Measurements from ENCODE around the gene KIRREL1. TPM values are rescaled to one million over a fixed set of nuclear protein-coding genes. Genes with fewer than 3 reads are reported as not detected.

KIRREL1 gene
- total RNA-seq, 3 donors from 2014 or later: 3.4 to 29.5 (median 13.5) TPM

- Histone ChIP-seq H3K9me3 (no peaks in the 10 kb centered on the region), H3K4me3 (no peak overlapping the region), H3K4me1 (ENCODE audit: low read depth) (no peaks in the 10 kb centered on the region), H3K36me3 (ENCODE audit: low read depth) (no peaks in the 10 kb centered on the region)
- no peak for TF ChIP-seq CTCF (IDR thresholded peaks at IDR 0.05)
- intact Hi-C loops (cut with DNase I, micrococcal nuclease): no loop called here
- DNase-seq (no peak), ATAC-seq (no peak)
Measured at GRCh38 chr1:158077411-158078256, 84.2 kb downstream of the KIRREL1 start.

GRCh38 chr1:158078569-158079080, 85.2 kb downstream of the KIRREL1 start:
- intact Hi-C loops (cut with DNase I, micrococcal nuclease): no loop called here
- H3K4me1 ChIP-seq (ENCODE audit: low read depth): no peaks in the 10 kb centered on the region
- ATAC-seq: no peak
- no peaks in the 10 kb centered on the region for H3K9me3 ChIP-seq
- no peak for TF ChIP-seq CTCF (IDR thresholded peaks at IDR 0.05)
- H3K4me3 ChIP-seq: no peak overlapping the region
- H3K36me3 ChIP-seq (ENCODE audit: low read depth): no peaks in the 10 kb centered on the region
- no peak for DNase-seq

- ATAC-seq (no peak), DNase-seq (no peak)
- H3K4me1 ChIP-seq (ENCODE audit: low read depth): no peaks in the 10 kb centered on the region
- H3K36me3 ChIP-seq (ENCODE audit: low read depth): no peaks in the 10 kb centered on the region
- H3K9me3 ChIP-seq: no peaks in the 10 kb centered on the region
- H3K4me3 ChIP-seq: no peak overlapping the region
- TF ChIP-seq CTCF (IDR thresholded peaks at IDR 0.05): no peak
- intact Hi-C loops (cut with DNase I, micrococcal nuclease): no loop called here
Measured at GRCh38 chr1:158080066-158080465, 86.6 kb downstream of the KIRREL1 start.

GRCh38 chr1:158084336-158084735, 90.9 kb downstream of the KIRREL1 start:
- no peak for ATAC-seq
- no peak for DNase-seq
- intact Hi-C loops (cut with DNase I, micrococcal nuclease): no loop called here
- no peak overlapping the region for H3K4me3 ChIP-seq
- TF ChIP-seq CTCF (IDR thresholded peaks at IDR 0.05): no peak
- H3K4me1 ChIP-seq (ENCODE audit: low read depth): no peaks in the 10 kb centered on the region
- H3K9me3 ChIP-seq: no peaks in the 10 kb centered on the region
- H3K36me3 ChIP-seq (ENCODE audit: low read depth): no peaks in the 10 kb centered on the region

- Histone ChIP-seq H3K4me1 (ENCODE audit: low read depth) (no peaks in the 10 kb centered on the region), H3K36me3 (ENCODE audit: low read depth) (no peaks in the 10 kb centered on the region), H3K9me3 (no peaks in the 10 kb centered on the region), H3K4me3 (no peak overlapping the region)
- TF ChIP-seq CTCF (IDR thresholded peaks at IDR 0.05): no peak
- ATAC-seq (no peak), DNase-seq (no peak)
- intact Hi-C loops (cut with DNase I, micrococcal nuclease): loop anchor here (5.0 kb wide), 1 partner anchor 92 kb away; the partner anchor contains the start of gene KIRREL1 (in 2 of the 2)
Measured at GRCh38 chr1:158084747-158085146, 91.3 kb downstream of the KIRREL1 start.

Measured in mucosa of descending colon (tissue), 3 donors.